HG02759 (cell line): ENCODE data around the gene EXOC3L4.
A peak's percentile ranks its signal among the peaks of the same experiment; 100 is the strongest.
"Not testable (repeated sequence)": the region's sequence is repeated elsewhere in the genome, so short reads cannot be mapped to it uniquely, and the experiment has no call there.

Source experiments
- ATAC-seq: cut with Tn5 transposase; IDR thresholded peaks from one replicate; pipeline ENCODE4 v1.9.1; 2021; ENCODE audit warnings: mild to moderate bottlenecking, moderate library complexity; ENCODE audit not compliant: unreplicated experiment

The EXOC3L4 gene

DNA sequence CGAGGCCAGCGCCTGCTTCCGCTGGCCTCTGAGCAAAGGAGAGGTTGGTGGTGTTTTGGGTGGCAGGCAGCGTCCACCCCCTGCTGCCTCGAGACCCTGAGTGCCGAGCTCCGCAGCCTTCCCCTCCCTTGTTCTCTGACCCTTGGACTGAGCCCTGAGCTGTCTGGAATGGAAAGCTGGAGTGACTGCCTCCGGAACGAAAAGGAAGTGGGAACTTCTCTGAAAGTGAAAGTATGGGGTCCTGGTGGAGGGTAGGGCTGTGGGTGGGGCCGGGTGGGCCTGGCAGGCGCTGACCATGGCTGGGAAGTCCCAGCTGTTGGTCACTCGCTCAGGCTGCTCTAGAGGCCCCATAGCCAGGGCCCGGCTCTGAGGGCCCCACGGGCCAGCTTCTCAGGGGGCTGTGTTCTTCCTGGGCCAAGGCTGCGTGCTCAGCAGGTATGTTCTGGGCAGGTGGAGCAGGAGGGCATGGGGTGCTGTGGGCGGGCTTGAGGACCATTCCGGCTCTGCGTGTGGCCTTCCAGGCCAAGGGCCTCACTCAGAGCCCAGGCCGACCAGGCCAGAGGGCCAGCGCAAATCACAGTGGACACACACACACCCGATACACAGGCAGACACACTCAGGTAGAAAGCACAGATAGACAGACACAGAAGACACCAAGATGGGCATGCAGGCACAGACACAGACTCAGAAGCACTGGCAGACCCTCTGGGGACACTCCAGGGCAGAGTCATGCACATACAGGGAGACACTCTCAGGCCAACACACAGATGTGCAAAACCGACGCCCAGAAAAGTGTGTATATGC is at the start of gene EXOC3L4:
Gene EXOC3L4 (plus strand): TSS at position 320 of the 804 bp plus-strand sequence. CDS start 5,495 bp downstream, outside the sequence.
- ATAC-seq, result no peak

- no peak for ATAC-seq
Measured at GRCh38 chr14:103045371-103045869, 49.1 kb upstream of the EXOC3L4 start.

DNA sequence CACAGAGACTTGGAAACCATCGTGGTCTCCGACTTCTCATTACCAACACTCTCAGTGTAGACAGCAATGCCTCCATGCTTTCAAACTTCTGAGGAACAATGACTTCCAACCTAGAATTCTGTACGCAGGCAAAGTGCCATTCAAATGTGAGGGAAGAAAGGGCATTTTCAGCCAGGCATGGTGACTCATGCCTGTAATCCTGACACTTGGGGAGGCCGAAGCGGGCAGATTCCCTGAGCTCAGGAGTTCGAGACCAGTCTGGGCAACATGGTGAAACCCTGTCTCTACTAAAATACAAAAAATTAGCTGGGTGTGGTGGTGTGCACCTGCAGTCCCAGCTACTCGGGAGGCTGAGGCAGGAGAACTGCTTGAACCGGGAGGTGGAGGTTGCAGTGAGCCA is 47.1 kb upstream of the EXOC3L4 start:
- ATAC-seq, result not testable (repeated sequence)

DNA sequence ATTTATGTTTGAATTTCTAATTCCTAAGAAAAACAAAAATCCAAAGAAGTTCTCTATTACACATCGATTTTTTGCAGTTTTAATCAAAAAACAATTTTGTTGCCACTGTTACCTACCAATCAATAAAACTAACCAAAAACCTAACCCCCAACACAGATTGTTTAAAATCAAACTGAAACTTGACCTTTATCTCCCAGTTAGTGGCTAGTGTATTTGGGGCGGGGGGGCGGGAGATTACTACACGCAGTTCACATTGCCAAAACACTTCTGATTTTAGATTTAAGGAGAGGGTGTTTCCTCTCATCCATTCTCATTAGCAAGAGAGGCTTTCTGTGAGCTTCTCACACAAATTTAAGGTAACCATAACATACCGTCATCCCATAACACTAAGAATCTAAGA is 43.6 kb upstream of the EXOC3L4 start:
- no peak for ATAC-seq

DNA sequence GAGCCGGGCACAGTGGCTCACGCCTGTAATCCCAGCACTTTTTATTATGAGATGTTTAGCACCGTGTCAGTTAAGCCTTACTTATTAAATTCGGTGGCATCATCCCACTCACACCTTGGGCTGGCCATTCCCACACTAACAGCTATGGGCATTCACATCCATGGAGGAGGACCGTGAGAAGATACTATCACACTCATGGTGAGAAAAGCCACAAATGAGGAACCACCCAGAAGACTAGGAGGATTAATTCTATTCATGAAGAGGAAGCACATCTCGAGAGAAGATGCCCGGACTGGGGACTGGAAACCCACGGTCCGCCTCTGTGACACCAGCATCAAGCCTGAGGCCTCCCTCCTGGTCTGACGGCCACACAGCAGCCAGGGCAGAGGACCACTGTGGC is 42.1 kb upstream of the EXOC3L4 start:
- ATAC-seq, result no peak

DNA sequence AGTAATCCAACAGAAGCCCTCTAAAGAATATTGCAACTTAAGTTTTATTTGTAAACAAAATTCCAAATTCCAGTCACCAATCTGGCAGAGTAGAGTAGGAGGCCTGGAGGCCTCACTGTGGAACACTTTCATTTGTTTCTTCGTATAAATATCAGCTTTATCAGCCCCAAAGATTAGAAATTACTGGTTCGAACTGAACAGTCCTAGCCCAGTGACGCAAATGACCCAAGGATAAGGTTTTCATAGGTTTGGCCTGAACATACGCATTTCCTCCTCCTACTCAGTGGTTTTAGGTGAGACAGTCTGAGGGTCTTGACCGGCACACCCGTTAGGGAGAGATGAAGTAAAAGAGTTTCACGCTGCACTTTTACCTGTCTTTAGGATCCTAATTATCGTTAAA is 38.8 kb upstream of the EXOC3L4 start:
- ATAC-seq, result no peak

- ATAC-seq, result no peak
Measured at GRCh38 chr14:103056322-103057027, 38.0 kb upstream of the EXOC3L4 start.

DNA sequence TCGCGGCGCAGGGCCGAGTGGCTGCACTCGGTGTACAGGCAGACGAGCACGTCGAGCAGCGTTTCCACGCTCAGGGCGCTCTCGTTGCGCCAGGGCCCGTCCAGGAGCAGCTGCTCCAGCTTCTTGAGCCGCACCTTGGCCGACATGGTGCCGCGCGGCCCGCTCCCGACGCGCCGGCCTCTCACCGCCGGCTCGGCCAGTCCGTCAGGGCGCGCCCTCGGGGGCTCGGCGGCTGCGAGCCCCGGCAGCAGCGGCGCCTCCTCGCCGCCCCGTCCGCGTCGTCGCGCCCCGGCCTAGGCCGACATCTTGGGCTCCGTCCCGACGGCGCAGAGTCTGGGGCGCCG is 37.5 kb upstream of the EXOC3L4 start:
- ATAC-seq, result no peak

DNA sequence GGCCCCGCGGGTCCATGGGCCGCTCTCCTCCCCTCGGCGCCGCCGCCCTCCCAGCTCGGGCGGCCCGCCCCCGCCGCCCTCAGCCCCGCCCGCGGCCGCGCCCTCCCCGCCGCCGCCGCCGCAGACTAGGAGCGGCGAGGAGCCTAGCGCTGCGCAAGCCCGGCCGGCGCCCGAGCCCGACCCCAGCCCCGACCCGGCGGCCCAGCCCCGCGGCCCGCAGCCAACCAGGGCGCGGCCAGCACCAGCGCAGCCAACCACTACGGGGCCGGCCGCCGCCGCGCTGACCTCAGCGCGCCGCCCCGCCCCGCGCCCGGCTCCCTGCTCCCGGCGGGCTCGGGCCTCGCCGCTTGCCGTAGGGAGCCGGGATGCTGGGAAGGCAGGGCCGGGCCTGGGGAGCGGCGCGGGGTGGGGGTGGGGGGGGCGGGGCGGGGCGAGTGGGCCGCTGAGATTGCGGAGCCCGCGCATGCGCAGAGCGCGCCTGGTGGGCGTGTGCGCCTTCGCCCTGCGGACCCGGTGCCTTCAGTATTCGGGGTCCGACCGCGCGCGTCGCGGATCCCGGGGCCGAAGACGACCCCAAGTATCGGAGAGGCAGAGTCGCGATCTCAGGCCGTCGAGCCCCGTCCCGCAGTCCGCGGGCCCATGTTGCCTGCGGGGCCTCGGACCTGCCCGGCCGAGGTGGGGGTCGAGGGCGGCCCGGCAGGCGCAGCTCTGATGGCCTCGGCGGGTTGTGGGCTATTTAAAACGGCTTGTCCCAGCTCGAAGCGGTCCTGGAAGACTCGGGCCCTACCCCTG is 37.0 kb upstream of the EXOC3L4 start, which contains the start of gene CDC42BPB:
Gene CDC42BPB (minus strand): TSS at position 178 of the 792 bp plus-strand sequence. CDS start 376 bp downstream, outside the sequence.
- peak; percentile 86 for ATAC-seq

DNA sequence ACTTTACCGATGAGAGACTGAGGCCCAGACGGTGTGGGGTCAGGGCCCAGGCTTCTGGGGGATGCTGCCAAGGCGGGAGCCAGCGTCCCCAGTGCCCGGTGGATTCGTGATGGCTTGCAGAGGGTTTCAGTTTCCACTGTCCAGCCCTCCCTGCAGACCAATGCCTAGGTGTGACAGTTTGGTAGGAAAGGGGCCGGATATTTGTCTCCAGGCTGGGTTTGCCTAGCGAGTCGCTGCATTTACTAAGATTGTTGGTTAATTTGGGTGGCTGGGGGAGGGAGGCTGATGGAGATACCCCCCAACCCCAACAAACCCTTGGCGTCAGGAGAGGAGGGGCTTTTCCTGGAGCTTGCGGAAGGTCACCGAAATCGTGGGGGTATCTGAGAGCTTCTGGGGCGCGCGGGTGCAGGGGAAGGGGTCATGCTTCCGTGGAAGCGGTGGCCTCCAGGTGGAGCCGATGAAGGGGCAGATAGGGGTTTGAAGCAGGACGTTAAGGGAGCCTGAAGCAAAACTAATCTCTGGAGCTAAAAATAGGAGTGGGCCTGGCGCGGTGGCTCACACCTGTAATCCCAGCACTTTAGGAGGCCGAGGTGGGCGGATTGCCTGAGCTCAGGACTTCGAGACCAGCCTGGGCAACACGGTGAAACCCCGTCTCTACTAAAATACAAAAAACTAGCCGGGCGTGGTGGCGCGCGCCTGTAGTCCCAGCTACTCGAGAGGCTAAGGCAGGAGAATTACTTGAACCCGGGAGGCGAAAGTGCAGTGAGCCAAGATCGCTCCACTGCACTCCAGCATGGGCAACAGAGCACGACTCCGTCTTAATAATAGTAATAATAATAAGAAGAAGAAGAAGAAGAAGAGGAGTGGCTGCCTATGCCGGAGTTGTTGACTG is 36.1 kb upstream of the EXOC3L4 start:
- no peak for ATAC-seq

DNA sequence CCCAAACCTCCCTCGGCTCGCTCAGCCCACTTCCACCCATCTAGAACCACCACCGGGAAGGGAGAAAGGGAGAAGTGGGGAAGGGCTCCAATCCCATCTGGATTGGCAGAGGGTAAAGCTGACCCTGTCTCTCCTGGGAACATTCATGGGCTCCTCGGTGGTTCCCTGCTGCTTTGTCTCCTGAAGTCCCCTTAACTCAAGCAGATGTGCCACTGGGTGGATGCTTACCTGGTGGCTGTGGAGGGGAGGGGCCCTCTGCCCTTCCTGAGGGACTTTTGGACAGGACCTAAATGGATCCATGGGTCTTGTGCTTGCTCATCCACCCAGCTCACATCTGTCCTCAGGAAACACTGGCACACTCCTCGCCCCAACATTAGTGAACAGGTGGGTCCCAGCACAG is 35.0 kb upstream of the EXOC3L4 start:
- ATAC-seq, result no peak

GRCh38 chr14:103061482-103061976 is 33.0 kb upstream of the EXOC3L4 start:
- no peak for ATAC-seq

DNA sequence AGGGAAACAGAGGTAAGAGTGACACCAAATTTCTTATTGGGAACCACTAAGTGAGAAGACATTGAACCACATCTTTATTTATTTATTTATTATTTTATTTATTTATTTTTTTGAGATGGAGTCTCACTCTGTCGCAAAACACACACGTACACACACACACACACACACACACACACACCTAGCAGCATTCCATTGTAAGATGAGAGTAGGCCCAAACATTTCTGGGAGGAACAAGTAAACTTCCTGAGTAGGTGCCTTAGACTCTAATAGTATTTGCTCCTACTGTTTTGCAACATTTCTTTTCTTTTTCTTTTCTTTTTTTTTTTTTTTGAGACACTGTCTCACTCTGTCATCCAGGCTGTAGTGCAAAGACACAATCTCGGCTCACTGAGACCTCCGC is 30.1 kb upstream of the EXOC3L4 start:
- no peak for ATAC-seq

DNA sequence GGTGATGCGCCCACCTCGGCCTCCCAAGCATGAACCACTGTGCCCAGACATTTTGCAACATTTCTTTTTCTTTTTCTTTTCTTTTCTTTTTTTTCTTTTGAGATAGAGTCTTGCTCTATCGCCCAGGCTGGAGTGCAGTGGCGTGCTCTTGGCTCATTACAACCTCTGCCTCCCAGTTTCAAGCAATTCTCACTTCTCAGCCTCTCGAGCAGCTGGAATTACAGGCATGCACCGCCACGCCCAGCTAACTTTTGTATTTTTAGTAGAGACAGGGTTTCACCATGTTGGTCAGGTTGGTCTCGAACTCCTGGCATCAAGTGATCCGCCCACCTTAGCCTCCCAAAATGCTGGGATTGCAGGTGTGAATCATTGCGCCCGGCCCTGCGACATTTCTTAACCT is 29.5 kb upstream of the EXOC3L4 start:
- no peak for ATAC-seq

GRCh38 chr14:103065861-103066260 is 28.7 kb upstream of the EXOC3L4 start:
- no peak for ATAC-seq

DNA sequence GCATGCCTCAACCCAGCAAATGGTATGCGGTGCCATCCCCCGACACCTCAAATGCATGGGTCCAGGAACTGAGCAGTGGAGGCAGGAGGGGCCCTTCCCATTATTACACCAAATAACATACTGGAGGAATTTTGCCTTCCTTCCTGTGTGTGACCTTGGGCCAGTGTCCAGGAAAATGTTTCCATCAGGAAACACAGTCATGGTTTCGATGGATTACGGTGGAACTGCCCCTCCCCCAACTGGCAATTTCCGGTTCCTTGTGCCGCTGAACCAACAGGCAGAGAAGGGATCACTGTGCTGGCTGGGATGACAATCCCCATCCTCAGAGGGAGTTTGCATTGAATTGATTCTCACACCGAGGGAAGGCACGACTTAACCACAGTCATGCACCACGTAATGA is 28.1 kb upstream of the EXOC3L4 start:
- ATAC-seq, result no peak

DNA sequence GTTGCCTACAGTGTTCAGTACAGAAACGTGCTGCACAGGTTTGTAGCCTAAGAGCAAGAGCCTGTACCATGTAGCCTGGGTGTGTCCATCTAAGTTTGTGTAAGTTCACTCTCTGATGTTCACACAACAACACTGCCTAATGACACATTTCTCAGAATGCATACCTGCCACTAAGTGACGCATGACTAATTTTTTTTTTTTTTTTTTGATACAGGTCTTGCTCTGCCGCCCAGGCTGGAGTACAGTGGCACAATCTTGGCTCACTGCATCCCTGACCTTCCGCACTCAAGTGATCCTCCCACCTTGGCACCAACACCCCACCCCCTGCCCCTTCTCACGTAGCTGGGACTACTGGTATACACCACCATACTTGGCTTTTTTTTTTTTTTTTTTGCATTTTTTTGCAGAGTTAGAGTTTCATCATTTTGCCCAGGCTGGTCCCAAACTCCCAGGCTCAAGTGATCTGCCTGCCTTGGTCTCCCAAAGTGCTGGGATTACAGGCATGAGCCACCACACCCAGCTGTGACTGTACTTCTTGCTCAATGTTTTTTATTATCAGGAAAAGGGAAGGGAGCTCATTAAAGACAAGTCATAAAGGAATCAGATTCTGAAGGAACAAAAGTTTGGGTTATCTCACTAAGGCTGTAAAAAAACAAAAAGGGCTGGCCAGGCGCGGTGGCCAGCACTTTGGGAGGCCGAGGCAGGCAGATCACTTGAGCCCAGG is 27.1 kb upstream of the EXOC3L4 start:
- no peak for ATAC-seq

DNA sequence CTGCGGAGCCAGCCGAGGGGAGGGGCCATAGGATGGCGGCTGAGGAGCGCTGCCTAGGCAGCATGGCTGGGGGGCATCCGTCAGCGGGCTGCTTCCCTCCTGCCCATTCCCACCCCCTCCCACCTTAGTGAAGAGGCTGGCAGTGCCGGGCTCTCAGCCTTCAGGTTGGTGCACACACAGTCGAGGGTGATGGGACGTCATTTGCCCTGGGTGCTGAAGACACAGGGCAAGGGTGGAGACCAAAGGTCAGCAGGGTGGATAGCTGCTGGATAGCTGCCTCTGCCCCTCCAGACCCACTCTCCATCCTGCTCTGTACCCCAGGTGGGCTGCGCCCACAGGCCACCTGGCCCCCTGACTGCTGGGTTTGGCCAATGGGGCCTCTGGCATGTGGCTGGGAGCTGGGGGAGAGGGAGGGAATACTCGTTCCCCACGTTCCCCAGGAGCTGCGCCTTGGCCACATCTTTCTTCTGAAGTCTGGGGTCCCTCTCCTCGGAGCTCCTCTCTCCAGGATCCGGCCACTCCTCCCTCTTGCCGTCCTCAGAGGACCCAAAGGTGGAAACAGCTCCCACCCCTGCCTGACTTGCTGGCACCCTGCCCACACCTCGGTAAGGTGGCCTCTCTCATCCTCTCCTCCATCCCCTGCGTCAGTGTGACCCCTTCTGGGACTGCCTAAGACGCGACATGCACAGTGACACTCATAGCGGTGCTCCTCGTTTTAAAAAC is 26.0 kb upstream of the EXOC3L4 start:
- no peak for ATAC-seq
